Dermis blood vessel endothelial cell (primary cell): ENCODE data around the gene RPA3. TPM values are rescaled to one million over a fixed set of nuclear protein-coding genes. Genes with fewer than 3 reads are reported as not detected.
"Not testable (repeated sequence)": the region's sequence is repeated elsewhere in the genome, so short reads cannot be mapped to it uniquely, and the experiment has no call there.

Source experiments
- DNase-seq: peaks from one replicate; pipeline ENCODE4 v3.0.0; 2010
- total RNA-seq: library from RNA; depleted of rRNA; stranded (reverse); fragments of >200 nt; gene quantifications from 2 replicates; pipeline ENCODE4 v1.2.3, GENCODE V29; 2014

RPA3 gene
- total RNA-seq, 1 donor from 2014 or later: 18.9 TPM

GRCh38 chr7:7688956-7689355 lies 29.5 kb downstream of the RPA3 start:
- DNase-seq: no peak

DNA sequence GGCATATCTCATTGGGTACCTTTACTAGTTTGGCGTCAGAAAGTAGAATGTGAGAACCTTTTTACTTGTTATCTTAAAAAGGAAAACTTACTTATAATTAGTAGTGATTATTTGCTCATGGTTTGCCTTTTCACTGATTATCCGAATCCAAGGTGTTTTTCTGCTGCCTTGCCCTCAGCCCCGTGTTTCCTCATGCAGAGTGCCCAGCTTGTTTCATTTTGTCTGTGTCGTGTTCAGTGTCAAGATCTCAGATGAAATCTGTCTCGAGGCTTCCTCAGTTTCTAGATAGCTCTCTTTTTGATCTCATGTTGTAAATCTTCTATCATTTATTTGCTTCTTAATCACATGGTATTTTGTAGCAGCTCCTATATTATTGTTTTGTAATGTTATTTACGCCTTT lies 30.1 kb downstream of the RPA3 start:
- no peak for DNase-seq

DNA sequence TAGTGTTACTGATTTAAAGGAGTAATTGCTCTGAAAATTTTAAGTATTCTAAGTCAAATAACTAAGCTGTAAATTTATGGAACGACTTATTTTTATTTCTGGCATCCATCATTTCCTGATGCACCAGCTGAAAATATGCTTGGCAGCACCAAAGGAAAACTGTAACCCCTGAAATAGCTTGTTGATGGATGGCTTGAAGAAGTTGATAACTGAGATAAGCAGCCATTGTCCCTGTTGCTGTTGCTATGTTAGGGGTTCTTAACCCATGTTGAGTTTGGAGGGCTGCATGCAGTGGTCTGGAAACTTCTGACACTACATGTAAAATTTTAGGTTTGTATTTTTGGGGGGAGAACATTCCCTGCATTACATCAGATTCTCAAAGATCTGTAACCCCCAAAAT lies 30.6 kb downstream of the RPA3 start:
- peak; percentile 68 for DNase-seq

- no peak for DNase-seq
Measured at GRCh38 chr7:7686811-7687508, 31.4 kb downstream of the RPA3 start.

GRCh38 chr7:7682861-7683260 lies 35.5 kb downstream of the RPA3 start:
- DNase-seq: no peak

- DNase-seq: peak; percentile 4
Measured at GRCh38 chr7:7681936-7682329, 36.5 kb downstream of the RPA3 start.

- peak; percentile 81 for DNase-seq
Measured at GRCh38 chr7:7681191-7681935, 37.0 kb downstream of the RPA3 start.

DNA sequence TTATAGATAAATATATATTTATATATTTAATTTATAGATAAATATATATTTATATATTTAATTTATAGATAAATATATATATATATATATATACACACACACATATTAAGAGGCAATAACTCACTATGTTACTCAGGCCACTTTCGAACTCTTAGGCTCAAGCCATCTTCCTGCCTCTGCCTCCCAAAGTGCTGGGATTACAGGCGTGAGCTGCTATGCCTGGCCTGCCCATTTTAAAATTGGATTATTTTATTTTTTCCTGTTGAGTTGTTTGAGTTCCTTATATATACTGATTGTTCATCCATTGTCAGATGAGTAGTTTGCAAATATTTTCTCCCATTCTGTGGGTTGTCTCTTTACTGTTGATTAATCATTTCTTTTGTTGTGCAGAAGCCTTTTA lies 38.8 kb downstream of the RPA3 start:
- DNase-seq: not testable (repeated sequence)

- DNase-seq: no peak
Measured at GRCh38 chr7:7675686-7676085, 42.7 kb downstream of the RPA3 start.

DNA sequence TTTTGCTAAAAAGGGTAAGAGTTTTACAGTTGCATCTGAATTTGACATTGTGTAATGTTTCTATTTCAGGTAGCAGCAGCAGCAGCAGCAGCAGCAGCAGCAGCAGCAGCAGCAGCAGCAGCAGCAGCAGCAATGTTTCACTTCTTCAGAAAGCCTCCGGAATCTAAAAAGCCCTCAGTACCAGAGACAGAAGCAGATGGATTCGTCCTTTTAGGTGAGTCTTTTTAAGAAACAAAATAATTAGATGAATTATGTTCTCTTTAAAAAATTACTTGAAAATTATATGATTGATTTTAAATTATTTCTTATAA lies 45.2 kb downstream of the RPA3 start:
- DNase-seq: no peak

- DNase-seq: no peak
Measured at GRCh38 chr7:7672545-7673239, 45.7 kb downstream of the RPA3 start.

GRCh38 chr7:7671361-7671760 lies 47.0 kb downstream of the RPA3 start:
- no peak for DNase-seq

GRCh38 chr7:7670490-7670889 lies 47.9 kb downstream of the RPA3 start:
- no peak for DNase-seq

- DNase-seq: no peak
Measured at GRCh38 chr7:7668706-7669105, 49.7 kb downstream of the RPA3 start.

GRCh38 chr7:7667187-7667586 lies 51.2 kb downstream of the RPA3 start:
- no peak for DNase-seq

DNA sequence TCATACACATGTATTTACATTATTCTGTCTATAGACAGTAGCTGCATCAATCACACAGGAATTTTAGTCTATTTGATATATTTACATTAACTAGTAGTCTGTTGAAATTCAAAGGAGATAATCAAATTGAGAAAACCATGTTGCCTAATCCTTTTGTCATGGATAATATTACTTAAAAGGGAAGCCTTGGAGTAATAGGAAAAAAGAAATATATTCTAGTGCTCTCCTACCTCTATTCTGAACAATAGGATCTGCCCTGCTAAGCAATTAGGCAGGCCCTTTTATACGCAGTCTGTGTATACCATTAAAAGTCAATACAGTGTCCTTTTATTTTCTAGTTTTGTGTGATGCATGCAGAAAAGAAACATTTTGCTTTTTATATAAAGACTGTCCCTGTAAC lies 53.4 kb downstream of the RPA3 start:
- DNase-seq: no peak

- DNase-seq: no peak
Measured at GRCh38 chr7:7664291-7664690, 54.1 kb downstream of the RPA3 start.

DNA sequence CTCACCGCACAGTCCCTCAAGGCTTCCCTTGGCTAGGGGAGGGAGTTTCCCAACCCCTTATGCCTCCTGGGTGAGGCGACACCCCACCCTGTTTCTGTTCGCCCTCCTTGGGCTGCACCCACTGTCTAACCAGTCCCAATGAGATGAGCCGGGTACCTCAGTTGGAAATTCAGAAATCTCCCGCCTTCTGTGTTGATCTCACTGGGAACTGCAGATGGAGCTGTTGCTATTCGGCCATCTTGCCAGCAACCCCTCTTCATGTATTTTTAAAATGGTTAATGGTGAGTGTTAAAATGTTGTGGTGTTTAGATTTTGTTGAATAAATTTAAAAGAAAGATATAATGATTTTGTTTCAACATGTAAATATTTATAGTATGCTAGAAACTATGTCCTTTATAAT lies 55.9 kb downstream of the RPA3 start:
- DNase-seq: peak; percentile 31

DNA sequence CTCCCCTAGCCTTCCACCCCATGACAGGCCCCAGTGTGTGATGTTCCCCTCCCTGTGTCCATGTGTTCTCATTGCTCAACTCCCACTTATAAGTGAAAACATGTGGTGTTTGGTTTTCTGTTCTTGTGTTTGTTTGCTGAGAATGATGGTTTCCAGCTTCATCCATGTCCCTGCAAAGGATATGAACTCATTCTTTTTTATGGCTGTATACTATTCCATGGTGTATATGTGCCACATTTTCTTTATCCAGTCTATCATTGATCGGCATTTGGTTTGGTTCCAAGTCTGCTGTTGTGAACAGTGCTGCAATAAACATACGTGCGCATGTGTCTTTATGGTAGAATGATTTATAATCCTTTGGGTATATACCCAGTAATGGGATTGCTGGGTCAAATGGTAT lies 61.9 kb downstream of the RPA3 start:
- not testable (repeated sequence) for DNase-seq

- DNase-seq: peak; percentile 17
Measured at GRCh38 chr7:7654964-7655715, 63.3 kb downstream of the RPA3 start.

- peak; percentile 21 for DNase-seq
Measured at GRCh38 chr7:7653593-7654187, 64.7 kb downstream of the RPA3 start.

GRCh38 chr7:7652798-7653540 lies 65.4 kb downstream of the RPA3 start:
- no peak for DNase-seq
